H1 (cell line): Measurements from ENCODE around the gene ITPK1. TPM values are rescaled to one million over a fixed set of nuclear protein-coding genes. Genes with fewer than 3 reads are reported as not detected.

Source experiments
- CTCF ChIA-PET: fragments of 300-600 bp; sonication (Branson Sonifier 250); formaldehyde crosslinking; loops from one replicate; lab custom pipeline; 2021; ENCODE audit not compliant: partially characterized antibody; lab: Charles Lee
- POLR2A ChIA-PET: fragments of 300-600 bp; sonication (Branson Sonifier 250); formaldehyde crosslinking; loops from one replicate; lab custom pipeline; 2021; ENCODE audit warnings: inconsistent platforms; ENCODE audit not compliant: partially characterized antibody; lab: Charles Lee
- DNase-seq, 2 experiments: peaks; one replicate each; pipeline versions ENCODE4 v3.0.0 to v3.0.0-alpha.2; 2010 to 2022; ENCODE audit warnings: low spot score in 2 of 2, low read depth in 1 of 2, mixed read lengths in 1 of 2
- FAIRE-seq: peaks from 2 replicates; lab custom pipeline; 2011; peaks lifted over from hg19 to GRCh38; lab: Jason Lieb, UNC
- H2AFZ ChIP-seq: 2 replicates; pipeline ENCODE4 v1.8.1; 2012; ENCODE audit warnings: low read length, inconsistent platforms
- H2AK5ac ChIP-seq: 2 replicates; pipeline ENCODE4 v1.6.1; 2013; ENCODE audit warnings: low read depth, low read length
- H2BK120ac ChIP-seq: replicated peaks from 2 replicates; pipeline ENCODE3; 2013; ENCODE audit warnings: low read depth, low read length, inconsistent platforms
- H2BK12ac ChIP-seq: 2 replicates; pipeline ENCODE4 v1.6.1; 2013; ENCODE audit warnings: low read depth, low read length
- H2BK15ac ChIP-seq: 2 replicates; pipeline ENCODE4 v1.6.1; 2013; ENCODE audit warnings: low read length
- H2BK20ac ChIP-seq: 2 replicates; pipeline ENCODE4 v1.6.1; 2013; ENCODE audit warnings: low read length
- H2BK5ac ChIP-seq: 2 replicates; pipeline ENCODE4 v1.6.1; 2013; ENCODE audit warnings: low read depth, low read length
- H3K14ac ChIP-seq: 2 replicates; pipeline ENCODE4 v1.6.1; 2013; ENCODE audit warnings: inconsistent platforms; ENCODE audit not compliant: insufficient read length
- H3K18ac ChIP-seq: 2 replicates; pipeline ENCODE4 v1.6.1; 2013; ENCODE audit warnings: low read length; ENCODE audit errors: extremely low read depth
- H3K23ac ChIP-seq: 2 replicates; pipeline ENCODE4 v1.6.1; 2013; ENCODE audit warnings: inconsistent platforms; ENCODE audit not compliant: insufficient read length
- H3K23me2 ChIP-seq: 2 replicates; pipeline ENCODE4 v1.6.1; 2013; ENCODE audit warnings: low read depth, low read length
- H3K27ac ChIP-seq: 2 replicates; pipeline ENCODE4 v1.6.1; 2011; ENCODE audit warnings: low read depth, low read length, inconsistent platforms
- H3K27me3 ChIP-seq, 4 experiments: replicated peaks in 1 of 4; 1 replicate in 1 of 4; 2 replicates in 3 of 4; pipeline versions ENCODE4 v1.6.1 to v1.8.1; 2011 to 2013; ENCODE audit warnings: low read length in 3 of 4, mild to moderate bottlenecking in 3 of 4, inconsistent platforms in 2 of 4, mixed read lengths in 2 of 4, moderate library complexity in 1 of 4; ENCODE audit not compliant: control insufficient read depth in 3 of 4, insufficient read depth in 3 of 4; ENCODE audit errors: extremely low read depth in 1 of 4
- H3K36me3 ChIP-seq, 4 experiments: 2 replicates each; pipeline versions ENCODE4 v1.6.1 to v1.8.1; 2011 to 2013; ENCODE audit warnings: mild to moderate bottlenecking in 4 of 4, low read length in 3 of 4, moderate library complexity in 2 of 4, control low read depth in 1 of 4, inconsistent platforms in 1 of 4; ENCODE audit not compliant: insufficient read depth in 4 of 4, control insufficient read depth in 2 of 4
- H3K4ac ChIP-seq: replicated peaks from 2 replicates; pipeline ENCODE3; 2013; ENCODE audit warnings: low read length, low read depth, mixed read lengths, inconsistent platforms; ENCODE audit not compliant: insufficient read length
- H3K4me1 ChIP-seq, 4 experiments: replicated peaks in 1 of 4; 1 replicate in 1 of 4; 2 replicates in 3 of 4; pipeline versions ENCODE4 v1.6.1 to v1.8.1; 2011 to 2013; ENCODE audit warnings: low read length in 3 of 4, inconsistent platforms in 2 of 4, mixed read lengths in 1 of 4; ENCODE audit not compliant: insufficient read depth in 4 of 4, control insufficient read depth in 3 of 4
- H3K4me2 ChIP-seq, 2 experiments: 2 replicates each; pipeline versions ENCODE4 v1.6.1 to v1.8.1; 2011 to 2013; ENCODE audit warnings: low read depth in 2 of 2, low read length in 2 of 2, control low read depth in 1 of 2, inconsistent platforms in 1 of 2, mild to moderate bottlenecking in 1 of 2; ENCODE audit not compliant: insufficient read depth in 1 of 2
- H3K4me3 ChIP-seq, 4 experiments: fragments of 200-600, 300-600 bp in 1 of 4; sonication (generic), shearing (Covaris generic), sonication (Bioruptor Twin) in 1 of 4; 2 replicates each; pipeline versions ENCODE4 v1.5.1 to v1.8.1; 2011 to 2016; ENCODE audit warnings: low read length in 4 of 4, low read depth in 3 of 4, control low read depth in 2 of 4, inconsistent platforms in 2 of 4, mild to moderate bottlenecking in 2 of 4, mixed read lengths in 1 of 4, moderate library complexity in 1 of 4; ENCODE audit not compliant: insufficient read depth in 2 of 4; ENCODE audit errors: extremely low read depth in 1 of 4
- H3K56ac ChIP-seq: replicated peaks from 2 replicates; pipeline ENCODE3; 2013; ENCODE audit warnings: low read depth, mild to moderate bottlenecking, mixed read lengths, low read length, inconsistent platforms; ENCODE audit not compliant: insufficient read length
- H3K79me1 ChIP-seq: 2 replicates; pipeline ENCODE4 v1.6.1; 2013; ENCODE audit warnings: low read depth, low read length, control low read depth
- H3K79me2 ChIP-seq, 2 experiments: 2 replicates each; pipeline versions ENCODE4 v1.6.1 to v1.8.1; 2012 to 2013; ENCODE audit warnings: low read length in 2 of 2, mild to moderate bottlenecking in 2 of 2, inconsistent platforms in 1 of 2; ENCODE audit not compliant: insufficient read depth in 2 of 2, control insufficient read depth in 1 of 2
- H3K9ac ChIP-seq, 4 experiments: replicated peaks in 1 of 4; 1 replicate in 1 of 4; 2 replicates in 3 of 4; pipeline versions ENCODE4 v1.6.1 to v1.8.1; 2011 to 2013; ENCODE audit warnings: low read depth in 3 of 4, low read length in 3 of 4, control low read depth in 2 of 4, mild to moderate bottlenecking in 2 of 4, moderate library complexity in 2 of 4, inconsistent platforms in 1 of 4; ENCODE audit errors: extremely low read depth in 1 of 4
- H3K9me3 ChIP-seq, 2 experiments: 2 replicates each; pipeline versions ENCODE4 v1.6.1 to v1.8.1; 2012 to 2013; ENCODE audit warnings: mild to moderate bottlenecking in 2 of 2, moderate library complexity in 2 of 2, control low read depth in 1 of 2, inconsistent platforms in 1 of 2, low read depth in 1 of 2, low read length in 1 of 2, mixed read lengths in 1 of 2; ENCODE audit not compliant: insufficient read depth in 2 of 2
- H4K20me1 ChIP-seq, 2 experiments: replicated peaks in 1 of 2; 2 replicates each; pipeline versions ENCODE3 to v1.8.1; 2011 to 2013; ENCODE audit warnings: inconsistent platforms in 2 of 2, low read length in 2 of 2, mild to moderate bottlenecking in 1 of 2; ENCODE audit not compliant: insufficient read depth in 2 of 2, control insufficient read depth in 1 of 2
- H4K5ac ChIP-seq: 2 replicates; pipeline ENCODE4 v1.6.1; 2013; ENCODE audit warnings: low read length, low read depth, mixed read lengths, inconsistent platforms; ENCODE audit not compliant: insufficient read length
- H4K8ac ChIP-seq: 2 replicates; pipeline ENCODE4 v1.8.0; 2013; ENCODE audit warnings: mild to moderate bottlenecking, moderate library complexity, low read length, inconsistent platforms; ENCODE audit not compliant: insufficient read depth; ENCODE audit errors: extremely low read depth
- H4K91ac ChIP-seq: replicated peaks from 2 replicates; pipeline ENCODE3; 2013; ENCODE audit warnings: low read length, mixed read lengths, inconsistent platforms; ENCODE audit not compliant: insufficient read length
- ASH2L ChIP-seq: fragments of 200-600, 300-600 bp; sonication (generic); IDR thresholded peaks from one replicate; pipeline ENCODE4 v1.7.1; 2017; ENCODE audit warnings: low read length
- BACH1 ChIP-seq: IDR thresholded peaks from 2 replicates; pipeline ENCODE4 v1.6.1; 2012; ENCODE audit warnings: low read length, improper control_type of control experiment
- BRCA1 ChIP-seq: IDR thresholded peaks from 2 replicates; pipeline ENCODE4 v1.6.1; 2012; ENCODE audit warnings: low read depth, low read length, improper control_type of control experiment
- CBX8 ChIP-seq: fragments of 300-800, 300-1000 bp; sonication (generic); IDR thresholded peaks from 2 replicates; pipeline ENCODE4 v1.7.1; 2016; ENCODE audit warnings: low read depth, low read length, borderline replicate concordance
- CTBP2 ChIP-seq: IDR thresholded peaks from 2 replicates; pipeline ENCODE4 v1.7.0; 2011; ENCODE audit warnings: borderline replicate concordance, mild to moderate bottlenecking, moderate library complexity, mixed read lengths, low read length; ENCODE audit not compliant: insufficient read depth, insufficient read length
- HDAC2 ChIP-seq, 2 experiments: fragments of 300-600 bp in 1 of 2; sonication (generic) in 1 of 2; IDR thresholded peaks; 2 replicates each; pipeline ENCODE4 v1.6.1; 2011 to 2012; ENCODE audit warnings: low read depth in 2 of 2, low read length in 2 of 2, mild to moderate bottlenecking in 2 of 2, moderate library complexity in 2 of 2, borderline replicate concordance in 1 of 2, inconsistent platforms in 1 of 2
- HDAC6 ChIP-seq: IDR thresholded peaks from one replicate; pipeline ENCODE4 v1.7.1; 2012; ENCODE audit warnings: low read depth, mild to moderate bottlenecking, inconsistent platforms, low read length, moderate library complexity
- JUN ChIP-seq: IDR thresholded peaks from 2 replicates; pipeline ENCODE4 v1.6.1; 2011; ENCODE audit warnings: low read depth, mild to moderate bottlenecking, improper control_type of control experiment, low read length
- POU5F1 ChIP-seq: IDR thresholded peaks from 2 replicates; pipeline ENCODE4 v1.6.1; 2011; ENCODE audit warnings: low read depth, mild to moderate bottlenecking, low read length, moderate library complexity
- SRF ChIP-seq: IDR thresholded peaks from 2 replicates; pipeline ENCODE4 v1.6.1; 2011; ENCODE audit warnings: mild to moderate bottlenecking, low read depth, low read length, moderate library complexity
- SUZ12 ChIP-seq: fragments of 200-600 bp; sonication (generic); IDR thresholded peaks from 2 replicates; pipeline ENCODE4 v1.6.1; 2012; ENCODE audit warnings: mild to moderate bottlenecking, inconsistent platforms, low read length, moderate library complexity, mixed read lengths
- TBP ChIP-seq: IDR thresholded peaks from 2 replicates; pipeline ENCODE4 v1.6.1; 2011; ENCODE audit warnings: low read depth, low read length, improper control_type of control experiment
- TEAD4 ChIP-seq: IDR thresholded peaks from 2 replicates; pipeline ENCODE4 v1.6.1; 2012; ENCODE audit warnings: low read depth, low read length, inconsistent platforms, mixed read lengths
- WGBS, 2 experiments: shearing (Covaris generic) in 1 of 2; methylation state at CpG; one replicate each; pipeline versions ENCODE4 v1.1.6 to v1.1.7; 2013 to 2015; ENCODE audit warnings: low lambda C conversion rate in 2 of 2, mixed read lengths in 2 of 2, inconsistent platforms in 1 of 2, low coverage in 1 of 2, missing lambda C conversion rate in 1 of 2; ENCODE audit not compliant: insufficient replicate concordance in 2 of 2, insufficient coverage in 1 of 2, insufficient read length in 1 of 2; ENCODE audit errors: extremely low coverage in 1 of 2, missing lambda C conversion rate in 1 of 2; 5-methylcytosine and 5-hydroxymethylcytosine counted together
- polyA plus RNA-seq, 7 experiments: library from polyadenylated mRNA; depleted of rRNA in 3 of 7; stranded (reverse) in 5 of 7; unstranded in 2 of 7; fragments of >200 nt in 5 of 7; fragments of 200-250 nt in 2 of 7; gene quantifications; 1 replicate in 5 of 7; 2 replicates in 1 of 7; 4 replicates in 1 of 7; pipeline versions ENCODE4 v1.2.1 to v1.2.3, GENCODE V29; 2011 to 2013; ENCODE audit warnings: missing spikeins in 2 of 7, mixed read lengths in 2 of 7
- total RNA-seq: library from RNA; stranded (reverse); fragmentation: NEBNext Ultra II Directional; extraction: Animal tissue kit (Norgen Biotek cat#: 25700); gene quantifications from 2 replicates; pipeline ENCODE4 v1.2.1, GENCODE V29; 2021

ITPK1 gene
- total and polyA plus RNA-seq, 2 of the 8 experiments (the other 6 are each of a cell fraction or from before 2014, with no cell fraction given): 108 to 143 TPM

GRCh38 chr14:93065272-93065730, 50.4 kb downstream of the ITPK1 start:
- H4K5ac ChIP-seq: no peak overlapping the region
- H3K18ac ChIP-seq: no peak overlapping the region
- no peak overlapping the region for H2BK5ac ChIP-seq
- H3K79me1 ChIP-seq: peaks cover 18% of the 10 kb centered on the region
- H3K4me1 ChIP-seq: peaks cover 0 to 13% (median 3%) of the 10 kb centered on the region in 4 experiments; a peak in 5 of 7 replicates
- 91% methylated on average over 2 of the region's 2 CpGs; no CpG with 5 or more reads in 1 of the 2 experiments for WGBS, 2 experiments
- H4K8ac ChIP-seq: no peak overlapping the region
- TF ChIP-seq SRF (no peak), HDAC6 (no peak), CBX8 (no peak), JUN (no peak), TEAD4 (no peak), ASH2L (no peak), SUZ12 (no peak), BACH1 (no peak), TBP (no peak), POU5F1 (no peak), CTBP2 (no peak), BRCA1 (no peak), HDAC2 (IDR thresholded peaks at IDR 0.05; ENCODE audit: borderline replicate concordance in 1 of 2, low read depth in 2 of 2, low read length in 2 of 2) (no peak)
- TF ChIP-seq, all 59 proteins: peak for 0
- POLR2A ChIA-PET: interaction anchor here (1.5 kb wide), 1 partner anchor 11 kb away, joined by 3 read pairs; no protein-coding TSS in a partner anchor
- Histone ChIP-seq H2AFZ (no peak overlapping the region), H3K23me2 (no peaks in the 10 kb centered on the region), H3K14ac (no peak overlapping the region), H2BK15ac (no peak overlapping the region), H2AK5ac (no peak overlapping the region), H2BK120ac (no peak overlapping the region), H3K9me3 (no peaks in the 10 kb centered on the region), H3K36me3 (no peaks in the 10 kb centered on the region), H3K56ac (no peak overlapping the region), H3K23ac (no peak overlapping the region), H2BK12ac (no peak overlapping the region), H3K79me2 (peaks cover 0 to 52% of the 10 kb centered on the region in 2 experiments; a peak in 2 of 4 replicates), H3K27me3 (no peaks in the 10 kb centered on the region), H2BK20ac (no peak overlapping the region), H4K91ac (no peak overlapping the region), H3K9ac (no peak overlapping the region), H3K27ac (no peak overlapping the region), H4K20me1 (peaks cover 5 to 6% of the 10 kb centered on the region in 2 experiments), H3K4me2 (no peak overlapping the region; a peak in 1 of 4 replicates), H3K4ac (no peak overlapping the region), H3K4me3 (no peak overlapping the region)
- CTCF ChIA-PET: interaction anchor here (0.6 to 1.5 kb wide), 7 partner anchors 14 to 1105 kb away, joined by 3 to 5 read pairs (median 4); no protein-coding TSS in a partner anchor
- no peak for DNase-seq
- FAIRE-seq: no peak
